ENCODE results near the gene RNF150.

GRCh38 chr4:140833280-140833679 lies 300.0 kb downstream of the RNF150 start:
- TF ChIP-seq EP300 (IDR thresholded peaks at IDR 0.05; ENCODE audit: borderline replicate concordance in 1 of 2, low read depth in 2 of 2, low read length in 2 of 2), result no peak
- no peak for TF ChIP-seq CHD2 (IDR thresholded peaks at IDR 0.05; ENCODE audit: low read length)
- TF ChIP-seq CTCF (IDR thresholded peaks at IDR 0.05; ENCODE audit: control extremely low read depth in 1 of 3, insufficient read depth in 1 of 3, low read depth in 1 of 3, low read length in 3 of 3), result no peak
- TF ChIP-seq NRF1 (IDR thresholded peaks at IDR 0.05; ENCODE audit: low read depth, low read length), result no peak
- TF ChIP-seq RFX5 (IDR thresholded peaks at IDR 0.05; ENCODE audit: borderline replicate concordance, low read depth, low read length), result no peak
- no peak for TF ChIP-seq POLR2A (IDR thresholded peaks at IDR 0.05; ENCODE audit: control extremely low read depth in 1 of 2, low read depth in 2 of 2, low read length in 2 of 2)
- no peak for TF ChIP-seq TEAD4 (IDR thresholded peaks at IDR 0.05; ENCODE audit: low read depth, low read length)
- no peak for TF ChIP-seq RAD21 (IDR thresholded peaks at IDR 0.05 in 1 of 2, conservative IDR thresholded peaks at IDR 0.05 in 1 of 2; ENCODE audit: low read depth in 2 of 2, low read length in 2 of 2)
- TF ChIP-seq EGR1 (IDR thresholded peaks at IDR 0.05; ENCODE audit: borderline replicate concordance, low read depth, low read length), result no peak

All from H1 (cell line).